ENCODE measurements around the gene SALL1. TPM values are rescaled to one million over a fixed set of nuclear protein-coding genes. Genes with fewer than 3 reads are reported as not detected.

Gene SALL1
- polyA plus RNA-seq, 1 donor (not counting 4 experiments of a cell fraction or from before 2014, with no cell fraction given): not detected

- no peak overlapping the region for H2AFZ ChIP-seq (ENCODE audit: control insufficient read depth, low read length)
- no peak overlapping the region for H3K4me3 ChIP-seq (ENCODE audit: control insufficient read depth in 2 of 3, extremely low read depth in 1 of 3, insufficient read depth in 2 of 3, low read depth in 1 of 3, low read length in 3 of 3)
- no peaks in the 10 kb centered on the region for H4K20me1 ChIP-seq (ENCODE audit: control insufficient read depth, extremely low read depth, insufficient read depth, low read length)
- H3K4me1 ChIP-seq (ENCODE audit: control insufficient read depth, extremely low read depth, insufficient read depth, low read length): no peaks in the 10 kb centered on the region
- H3K9me1 ChIP-seq (ENCODE audit: control insufficient read depth, extremely low read depth, insufficient read depth, low read length): no peaks in the 10 kb centered on the region
- no peaks in the 10 kb centered on the region for H3K36me3 ChIP-seq (ENCODE audit: control insufficient read depth in 2 of 2, extremely low read depth in 1 of 2, insufficient read depth in 2 of 2, low read length in 2 of 2)
- no peak for DNase-seq (ENCODE audit: low read depth, low spot score)
- no peak overlapping the region for H3K27ac ChIP-seq (ENCODE audit: control insufficient read depth, insufficient read depth, low read length)
- no peaks in the 10 kb centered on the region for H3K79me2 ChIP-seq (ENCODE audit: control insufficient read depth, insufficient read depth, low read length)
- H3K27me3 ChIP-seq (ENCODE audit: control insufficient read depth, extremely low read depth, insufficient read depth, low read length): no peaks in the 10 kb centered on the region
- H3K9me3 ChIP-seq (ENCODE audit: control insufficient read depth, low read depth, low read length): no peaks in the 10 kb centered on the region
- dilution Hi-C loops (cut with MboI; ENCODE audit: extremely low pct_ligation_motif_present, low sequenced_read_pairs): no loop called here
- TF ChIP-seq EZH2 (IDR thresholded peaks at IDR 0.05; ENCODE audit: low read length) (no peak), CTCF (optimal IDR thresholded peaks at IDR 0.05 in 1 of 3, IDR thresholded peaks at IDR 0.05 in 1 of 3, conservative IDR thresholded peaks at IDR 0.05 in 1 of 3; ENCODE audit: extremely low read depth in 1 of 3, insufficient read depth in 2 of 3, low read length in 3 of 3) (no peak)
- no peak for FAIRE-seq
- no peak overlapping the region for H3K4me2 ChIP-seq (ENCODE audit: control insufficient read depth, extremely low read depth, insufficient read depth, low read depth, low read length)
- H3K9ac ChIP-seq (ENCODE audit: control insufficient read depth, extremely low read depth, insufficient read depth, low read length): no peak overlapping the region
These were observed 53.3 kb downstream of the SALL1 start for GRCh38 chr16:51097729-51098128.

GRCh38 chr16:51095890-51096626 is 55.0 kb downstream of the SALL1 start:
- Histone ChIP-seq H3K4me3 (ENCODE audit: control insufficient read depth in 2 of 3, extremely low read depth in 1 of 3, insufficient read depth in 2 of 3, low read depth in 1 of 3, low read length in 3 of 3) (no peak overlapping the region), H3K9me3 (ENCODE audit: control insufficient read depth, low read depth, low read length) (no peaks in the 10 kb centered on the region), H3K36me3 (ENCODE audit: control insufficient read depth in 2 of 2, extremely low read depth in 1 of 2, insufficient read depth in 2 of 2, low read length in 2 of 2) (no peaks in the 10 kb centered on the region), H3K79me2 (ENCODE audit: control insufficient read depth, insufficient read depth, low read length) (no peaks in the 10 kb centered on the region), H3K4me1 (ENCODE audit: control insufficient read depth, extremely low read depth, insufficient read depth, low read length) (no peaks in the 10 kb centered on the region), H3K9me1 (ENCODE audit: control insufficient read depth, extremely low read depth, insufficient read depth, low read length) (no peaks in the 10 kb centered on the region), H4K20me1 (ENCODE audit: control insufficient read depth, extremely low read depth, insufficient read depth, low read length) (no peaks in the 10 kb centered on the region), H3K27me3 (ENCODE audit: control insufficient read depth, extremely low read depth, insufficient read depth, low read length) (no peaks in the 10 kb centered on the region), H3K27ac (ENCODE audit: control insufficient read depth, insufficient read depth, low read length) (no peak overlapping the region), H3K9ac (ENCODE audit: control insufficient read depth, extremely low read depth, insufficient read depth, low read length) (no peak overlapping the region), H2AFZ (ENCODE audit: control insufficient read depth, low read length) (no peak overlapping the region), H3K4me2 (ENCODE audit: control insufficient read depth, extremely low read depth, insufficient read depth, low read depth, low read length) (no peak overlapping the region)
- FAIRE-seq (no peak), DNase-seq (ENCODE audit: low read depth, low spot score) (no peak)
- dilution Hi-C loops (cut with MboI; ENCODE audit: extremely low pct_ligation_motif_present, low sequenced_read_pairs): no loop called here
- TF ChIP-seq CTCF (optimal IDR thresholded peaks at IDR 0.05 in 1 of 3, IDR thresholded peaks at IDR 0.05 in 1 of 3, conservative IDR thresholded peaks at IDR 0.05 in 1 of 3; ENCODE audit: extremely low read depth in 1 of 3, insufficient read depth in 2 of 3, low read length in 3 of 3) (no peak), EZH2 (IDR thresholded peaks at IDR 0.05; ENCODE audit: low read length) (no peak)
